ENCODE measurements around the gene SIGLEC11. TPM values are rescaled to one million over a fixed set of nuclear protein-coding genes. Genes with fewer than 3 reads are reported as not detected.

The SIGLEC11 gene
- total and polyA plus RNA-seq, 2 donors (not counting 1 experiment from before 2014, with no cell fraction given) = 0.09 TPM; not detected in 1

DNA sequence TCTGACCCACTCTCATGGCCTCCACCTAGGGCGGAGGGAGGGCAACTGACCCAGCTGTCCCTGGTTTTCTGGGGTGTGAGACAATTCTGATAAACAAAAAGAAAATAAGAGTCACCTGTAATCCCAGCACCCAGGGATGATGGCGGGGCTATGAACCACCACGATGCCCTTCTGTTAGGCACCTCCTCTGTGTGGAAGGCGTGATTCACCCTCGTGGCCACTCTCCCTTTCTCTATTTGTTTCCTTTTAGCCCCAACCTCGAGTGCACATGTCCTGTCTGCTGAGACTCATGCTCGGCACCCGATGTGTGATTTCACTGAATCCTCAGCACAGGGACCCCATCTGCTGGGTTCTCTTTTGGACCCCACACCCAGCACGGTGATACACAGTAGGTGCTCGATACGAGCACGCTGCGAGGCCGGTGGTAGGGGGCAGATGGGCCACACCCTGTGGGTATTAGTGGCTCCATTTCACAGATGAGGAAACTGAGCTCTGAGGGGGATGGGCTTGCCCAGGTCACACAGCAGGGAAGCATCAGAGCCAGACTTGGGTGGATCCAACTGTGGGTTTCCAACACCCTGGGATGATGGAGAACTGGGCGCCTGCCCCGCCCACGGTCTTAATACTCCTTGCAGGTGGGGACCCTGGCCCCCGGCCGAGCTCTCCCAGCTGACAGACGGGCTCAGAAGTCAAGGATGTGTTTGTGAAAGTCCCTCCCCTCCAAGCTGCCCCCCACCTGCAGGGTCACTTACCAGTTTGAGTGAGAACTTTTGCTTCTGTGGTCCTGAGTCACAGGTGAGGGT lies 39.3 kb upstream of the SIGLEC11 start:
- CTCF ChIA-PET = no interaction called here
- no peaks in the 10 kb centered on the region for H3K9me3 Mint-ChIP-seq (ENCODE audit: insufficient read depth)
- H3K27me3 ChIP-seq (replicated peaks in 1 of 4; ENCODE audit: control extremely low read depth in 1 of 4, control insufficient read depth in 3 of 4, insufficient read depth in 4 of 4, low read length in 3 of 4) = no peaks in the 10 kb centered on the region
- no peak overlapping the region for H3K4me3 Mint-ChIP-seq
- H3K4me2 ChIP-seq (replicated peaks; ENCODE audit: low read depth, low read length, poor library complexity, severe bottlenecking) = no peak overlapping the region
- no peak overlapping the region for H2AFZ ChIP-seq (ENCODE audit: insufficient read depth, low read depth, low read length, poor library complexity, severe bottlenecking)
- intact Hi-C loops (cut with micrococcal nuclease) = no loop called here
- no peaks in the 10 kb centered on the region for H3K4me1 ChIP-seq (ENCODE audit: control insufficient read depth in 2 of 2, insufficient read depth in 2 of 2, low read length in 2 of 2)
- H4K20me1 ChIP-seq (ENCODE audit: control insufficient read depth, insufficient read depth, low read length, poor library complexity, severe bottlenecking) = no peaks in the 10 kb centered on the region
- H3K4me3 ChIP-seq (ENCODE audit: control extremely low read depth in 1 of 5, extremely low read depth in 1 of 5, insufficient read depth in 1 of 5, low read depth in 2 of 5, low read length in 4 of 5) = no peak overlapping the region
- POLR2A ChIA-PET = no interaction called here
- peaks cover 12 to 78% of the 10 kb centered on the region in 2 experiments for H3K36me3 ChIP-seq (replicated peaks in 1 of 2; ENCODE audit: control extremely low read depth in 1 of 2, control insufficient read depth in 1 of 2, extremely low read depth in 1 of 2, insufficient read depth in 2 of 2, low read length in 1 of 2)
- ATAC-seq (ENCODE audit: low read depth) (no peak), DNase-seq (no peak)
- H3K27ac ChIP-seq (ENCODE audit: low read length in 2 of 2) = no peak overlapping the region
- H3K79me2 ChIP-seq (ENCODE audit: control insufficient read depth, insufficient read depth, low read length) = no peaks in the 10 kb centered on the region
- H3K27ac Mint-ChIP-seq = no peak overlapping the region
- peaks cover 2% of the 10 kb centered on the region for H3K4me1 Mint-ChIP-seq
- no peaks in the 10 kb centered on the region for H3K9me3 ChIP-seq (ENCODE audit: control extremely low read depth in 1 of 3, control insufficient read depth in 2 of 3, insufficient read depth in 1 of 3, low read length in 2 of 3)
- H3K9ac ChIP-seq (ENCODE audit: low read length) = no peak overlapping the region
- WGBS (ENCODE audit: insufficient coverage) = 95% methylated on average over 17 of the region's 20 CpGs
- no peaks in the 10 kb centered on the region for H3K27me3 Mint-ChIP-seq
- TF ChIP-seq EZH2 (IDR thresholded peaks at IDR 0.05; ENCODE audit: borderline replicate concordance, insufficient read depth, low read depth, low read length, poor library complexity, severe bottlenecking) = no peak
- TF ChIP-seq, protein P1, sequence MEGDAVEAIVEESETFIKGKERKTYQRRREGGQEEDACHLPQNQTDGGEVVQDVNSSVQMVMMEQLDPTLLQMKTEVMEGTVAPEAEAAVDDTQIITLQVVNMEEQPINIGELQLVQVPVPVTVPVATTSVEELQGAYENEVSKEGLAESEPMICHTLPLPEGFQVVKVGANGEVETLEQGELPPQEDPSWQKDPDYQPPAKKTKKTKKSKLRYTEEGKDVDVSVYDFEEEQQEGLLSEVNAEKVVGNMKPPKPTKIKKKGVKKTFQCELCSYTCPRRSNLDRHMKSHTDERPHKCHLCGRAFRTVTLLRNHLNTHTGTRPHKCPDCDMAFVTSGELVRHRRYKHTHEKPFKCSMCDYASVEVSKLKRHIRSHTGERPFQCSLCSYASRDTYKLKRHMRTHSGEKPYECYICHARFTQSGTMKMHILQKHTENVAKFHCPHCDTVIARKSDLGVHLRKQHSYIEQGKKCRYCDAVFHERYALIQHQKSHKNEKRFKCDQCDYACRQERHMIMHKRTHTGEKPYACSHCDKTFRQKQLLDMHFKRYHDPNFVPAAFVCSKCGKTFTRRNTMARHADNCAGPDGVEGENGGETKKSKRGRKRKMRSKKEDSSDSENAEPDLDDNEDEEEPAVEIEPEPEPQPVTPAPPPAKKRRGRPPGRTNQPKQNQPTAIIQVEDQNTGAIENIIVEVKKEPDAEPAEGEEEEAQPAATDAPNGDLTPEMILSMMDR (IDR thresholded peaks at IDR 0.05) = no peak

DNA sequence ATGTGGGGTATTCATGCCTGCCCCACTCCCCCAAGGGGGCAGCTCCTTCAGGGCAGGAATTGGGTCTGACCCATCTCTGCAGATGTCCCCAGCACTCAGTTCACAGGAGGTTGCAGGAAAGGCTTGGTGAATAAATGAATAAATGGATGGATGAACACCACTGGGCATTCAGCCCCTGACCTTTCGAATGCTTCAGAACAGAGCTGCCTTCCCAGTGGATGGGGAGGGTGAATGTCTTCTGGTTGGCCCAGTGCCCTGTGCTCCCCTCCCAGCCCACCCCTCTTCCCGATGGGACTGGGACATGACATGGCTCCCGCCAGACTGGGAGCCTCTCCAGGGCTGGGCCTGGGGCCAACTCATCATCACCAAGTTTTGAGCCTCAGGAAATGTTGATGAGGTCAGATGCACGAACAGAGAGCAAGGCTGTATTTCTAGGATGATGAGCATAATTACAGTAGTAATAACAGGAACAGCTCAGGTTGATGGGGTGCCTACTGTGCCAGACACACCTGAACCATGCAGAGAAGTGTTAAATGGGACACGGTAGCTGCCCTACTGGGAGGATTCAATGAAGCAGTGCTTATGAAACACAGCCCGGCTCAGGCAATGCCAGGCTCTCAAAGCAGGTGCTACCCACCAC lies 38.5 kb upstream of the SIGLEC11 start:
- H3K4me3 ChIP-seq (ENCODE audit: control extremely low read depth in 1 of 5, extremely low read depth in 1 of 5, insufficient read depth in 1 of 5, low read depth in 2 of 5, low read length in 4 of 5) = no peak overlapping the region
- H3K4me2 ChIP-seq (replicated peaks; ENCODE audit: low read depth, low read length, poor library complexity, severe bottlenecking) = no peak overlapping the region
- TF ChIP-seq, protein P1 (IDR thresholded peaks at IDR 0.05) = no peak
- no peak for TF ChIP-seq EZH2 (IDR thresholded peaks at IDR 0.05; ENCODE audit: borderline replicate concordance, insufficient read depth, low read depth, low read length, poor library complexity, severe bottlenecking)
- H3K36me3 ChIP-seq (replicated peaks in 1 of 2; ENCODE audit: control extremely low read depth in 1 of 2, control insufficient read depth in 1 of 2, extremely low read depth in 1 of 2, insufficient read depth in 2 of 2, low read length in 1 of 2) = peaks cover 14 to 79% of the 10 kb centered on the region in 2 experiments
- intact Hi-C loops (cut with micrococcal nuclease) = no loop called here
- no peaks in the 10 kb centered on the region for H4K20me1 ChIP-seq (ENCODE audit: control insufficient read depth, insufficient read depth, low read length, poor library complexity, severe bottlenecking)
- WGBS (ENCODE audit: insufficient coverage) = 95% methylated on average over 4 of the region's 6 CpGs
- Mint-ChIP-seq H3K27ac (no peak overlapping the region), H3K27me3 (no peaks in the 10 kb centered on the region), H3K4me3 (no peak overlapping the region), H3K4me1 (peaks cover 2% of the 10 kb centered on the region), H3K9me3 (ENCODE audit: insufficient read depth) (no peaks in the 10 kb centered on the region)
- POLR2A ChIA-PET = no interaction called here
- no peaks in the 10 kb centered on the region for H3K27me3 ChIP-seq (replicated peaks in 1 of 4; ENCODE audit: control extremely low read depth in 1 of 4, control insufficient read depth in 3 of 4, insufficient read depth in 4 of 4, low read length in 3 of 4)
- no peak overlapping the region for H3K27ac ChIP-seq (ENCODE audit: low read length in 2 of 2)
- CTCF ChIA-PET = interaction anchor here (1.2 kb wide), 1 partner anchor 136 kb away, joined by 4 read pairs; no protein-coding TSS in a partner anchor
- no peaks in the 10 kb centered on the region for H3K4me1 ChIP-seq (ENCODE audit: control insufficient read depth in 2 of 2, insufficient read depth in 2 of 2, low read length in 2 of 2)
- ATAC-seq (ENCODE audit: low read depth) (no peak), DNase-seq (no peak)
- no peaks in the 10 kb centered on the region for H3K79me2 ChIP-seq (ENCODE audit: control insufficient read depth, insufficient read depth, low read length)
- no peak overlapping the region for H3K9ac ChIP-seq (ENCODE audit: low read length)
- H2AFZ ChIP-seq (ENCODE audit: insufficient read depth, low read depth, low read length, poor library complexity, severe bottlenecking) = no peak overlapping the region
- H3K9me3 ChIP-seq (ENCODE audit: control extremely low read depth in 1 of 3, control insufficient read depth in 2 of 3, insufficient read depth in 1 of 3, low read length in 2 of 3) = no peaks in the 10 kb centered on the region
